ENCODE data around the gene DEFB125. TPM values are rescaled to one million over a fixed set of nuclear protein-coding genes. Genes with fewer than 3 reads are reported as not detected.

Gene DEFB125
- total and polyA plus RNA-seq, 2 donors (not counting 3 experiments of a cell fraction or from before 2014, with no cell fraction given), result not detected

- no peak for FAIRE-seq
- Histone ChIP-seq H3K4me1 (ENCODE audit: control insufficient read depth, extremely low read depth, insufficient read depth, low read length) (no peaks in the 10 kb centered on the region), H3K27ac (ENCODE audit: insufficient read depth, low read depth, low read length) (no peak overlapping the region), H4K20me1 (replicated peaks; ENCODE audit: control insufficient read depth, extremely low read depth, insufficient read depth, low read length) (no peaks in the 10 kb centered on the region), H2AFZ (ENCODE audit: low read depth, low read length) (no peak overlapping the region), H3K4me2 (ENCODE audit: insufficient read depth, low read length) (no peak overlapping the region), H3K9me3 (replicated peaks; ENCODE audit: control insufficient read depth, insufficient read depth, low read length) (no peaks in the 10 kb centered on the region), H3K9ac (replicated peaks; ENCODE audit: extremely low read depth, insufficient read depth, low read length) (no peak overlapping the region), H3K9me1 (replicated peaks; ENCODE audit: control insufficient read depth, extremely low read depth, insufficient read depth, low read length) (no peaks in the 10 kb centered on the region), H3K27me3 (ENCODE audit: control insufficient read depth in 2 of 2, insufficient read depth in 2 of 2, low read length in 2 of 2) (peaks cover 0 to 3% of the 10 kb centered on the region in 2 experiments), H3K79me2 (ENCODE audit: control insufficient read depth, insufficient read depth, low read length) (no peaks in the 10 kb centered on the region), H3K4me3 (replicated peaks in 1 of 3; ENCODE audit: insufficient read depth in 1 of 3, low read depth in 1 of 3, low read length in 3 of 3) (no peak overlapping the region), H3K36me3 (ENCODE audit: control insufficient read depth in 2 of 2, extremely low read depth in 1 of 2, insufficient read depth in 2 of 2, low read length in 2 of 2) (no peaks in the 10 kb centered on the region)
- TF ChIP-seq JUN (IDR thresholded peaks at IDR 0.05; ENCODE audit: borderline replicate concordance, insufficient read depth, insufficient read length, low read depth) (no peak), MYC (IDR thresholded peaks at IDR 0.05; ENCODE audit: low read depth, low read length) (no peak), POLR2AphosphoS5 (IDR thresholded peaks at IDR 0.05; ENCODE audit: insufficient read depth, low read depth, low read length) (no peak), POLR2A (IDR thresholded peaks at IDR 0.05; ENCODE audit: low read depth, low read length) (no peak), GATA2 (IDR thresholded peaks at IDR 0.05; ENCODE audit: insufficient read depth, insufficient read length, low read depth, low read length) (no peak), MAX (IDR thresholded peaks at IDR 0.05; ENCODE audit: insufficient read depth, insufficient read length) (no peak), FOS (IDR thresholded peaks at IDR 0.05; ENCODE audit: borderline replicate concordance, insufficient read depth, low read length) (no peak), EZH2 (IDR thresholded peaks at IDR 0.05; ENCODE audit: borderline replicate concordance, low read depth, low read length, severe bottlenecking) (no peak)
- TF ChIP-seq, protein P1, sequence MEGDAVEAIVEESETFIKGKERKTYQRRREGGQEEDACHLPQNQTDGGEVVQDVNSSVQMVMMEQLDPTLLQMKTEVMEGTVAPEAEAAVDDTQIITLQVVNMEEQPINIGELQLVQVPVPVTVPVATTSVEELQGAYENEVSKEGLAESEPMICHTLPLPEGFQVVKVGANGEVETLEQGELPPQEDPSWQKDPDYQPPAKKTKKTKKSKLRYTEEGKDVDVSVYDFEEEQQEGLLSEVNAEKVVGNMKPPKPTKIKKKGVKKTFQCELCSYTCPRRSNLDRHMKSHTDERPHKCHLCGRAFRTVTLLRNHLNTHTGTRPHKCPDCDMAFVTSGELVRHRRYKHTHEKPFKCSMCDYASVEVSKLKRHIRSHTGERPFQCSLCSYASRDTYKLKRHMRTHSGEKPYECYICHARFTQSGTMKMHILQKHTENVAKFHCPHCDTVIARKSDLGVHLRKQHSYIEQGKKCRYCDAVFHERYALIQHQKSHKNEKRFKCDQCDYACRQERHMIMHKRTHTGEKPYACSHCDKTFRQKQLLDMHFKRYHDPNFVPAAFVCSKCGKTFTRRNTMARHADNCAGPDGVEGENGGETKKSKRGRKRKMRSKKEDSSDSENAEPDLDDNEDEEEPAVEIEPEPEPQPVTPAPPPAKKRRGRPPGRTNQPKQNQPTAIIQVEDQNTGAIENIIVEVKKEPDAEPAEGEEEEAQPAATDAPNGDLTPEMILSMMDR (IDR thresholded peaks at IDR 0.05; ENCODE audit: extremely low read depth in 1 of 2, insufficient read depth in 1 of 2, low read depth in 1 of 2, low read length in 2 of 2), result no peak
- ChIA-PET POLR2A (no interaction called here), CTCF (no interaction called here)
- BruUV-seq (replicated peaks), result no TSS peak
- no peak for DNase-seq (ENCODE audit: low read depth, low spot score)
- intact Hi-C loops (cut with micrococcal nuclease) (no loop called here), dilution Hi-C loops (cut with MboI; ENCODE audit: extremely low pct_ligation_motif_present, low sequenced_read_pairs) (no loop called here)
Measured at GRCh38 chr20:61230-61629, 26.2 kb upstream of the DEFB125 start.
